Karpas-422 (cell line): Measurements from ENCODE around the gene UST. TPM values are rescaled to one million over a fixed set of nuclear protein-coding genes. Genes with fewer than 3 reads are reported as not detected.
"Not testable (repeated sequence)": the region's sequence is repeated elsewhere in the genome, so short reads cannot be mapped to it uniquely, and the experiment has no call there.

Experiments
- DNase-seq: peaks from one replicate; pipeline ENCODE4 v3.0.0-alpha.2; 2015
- H2AFZ ChIP-seq: fragments of 200-600 bp; sonication (generic); 2 replicates; pipeline ENCODE4 v1.6.1; 2014; ENCODE audit warnings: antibody characterized with exemption, low read length, mixed read lengths
- H3K27ac ChIP-seq: fragments of 200-600 bp; sonication (generic); 2 replicates; pipeline ENCODE4 v1.5.1; 2014; ENCODE audit warnings: mild to moderate bottlenecking, low read length, moderate library complexity
- H3K27me3 ChIP-seq: fragments of 200-600 bp; sonication (generic); 2 replicates; pipeline ENCODE4 v1.6.1; 2014; ENCODE audit warnings: low read length, mixed read lengths
- H3K36me3 ChIP-seq: fragments of 200-600 bp; sonication (generic); 2 replicates; pipeline ENCODE4 v1.6.1; 2014; ENCODE audit warnings: low read length, mixed read lengths; ENCODE audit not compliant: insufficient read depth
- H3K4me1 ChIP-seq: fragments of 200-600 bp; sonication (generic); 2 replicates; pipeline ENCODE4 v1.6.1; 2014; ENCODE audit warnings: mild to moderate bottlenecking, low read length, mixed read lengths
- H3K4me2 ChIP-seq: fragments of 200-600 bp; sonication (generic); 2 replicates; pipeline ENCODE4 v1.6.1; 2014; ENCODE audit warnings: low read length, low read depth, mild to moderate bottlenecking; ENCODE audit not compliant: poor library complexity, severe bottlenecking
- H3K4me3 ChIP-seq: fragments of 200-600 bp; sonication (generic); 2 replicates; pipeline ENCODE4 v1.5.1; 2014; ENCODE audit warnings: mild to moderate bottlenecking, antibody characterized with exemption, low read length, mixed read lengths
- H3K79me2 ChIP-seq: fragments of 200-600 bp; sonication (generic); 2 replicates; pipeline ENCODE4 v1.6.1; 2014; ENCODE audit warnings: mild to moderate bottlenecking, low read length, mixed read lengths
- H3K9ac ChIP-seq: fragments of 200-600 bp; sonication (generic); 2 replicates; pipeline ENCODE4 v1.6.0; 2014; ENCODE audit warnings: low read length
- H3K9me2 ChIP-seq: fragments of 200-600 bp; sonication (generic), shearing (Covaris generic); replicated peaks from 2 replicates; pipeline ENCODE4 v1.6.0; 2014; ENCODE audit warnings: mild to moderate bottlenecking, low read length, moderate library complexity; ENCODE audit not compliant: insufficient read depth
- H3K9me3 ChIP-seq: fragments of 300-700, 200-600 bp; sonication (generic); 2 replicates; pipeline ENCODE4 v1.6.1; 2014; ENCODE audit warnings: low read length, mixed read lengths
- H4K20me1 ChIP-seq: fragments of 200-600 bp; sonication (generic); 2 replicates; pipeline ENCODE4 v1.6.1; 2014; ENCODE audit warnings: mild to moderate bottlenecking, antibody characterized with exemption, low read length, low read depth; ENCODE audit not compliant: insufficient read depth
- total RNA-seq: library from RNA; depleted of rRNA; stranded (reverse); fragments of >200 nt; shearing (Covaris generic); gene quantifications from 2 replicates; pipeline ENCODE4 v1.2.3, GENCODE V29; 2014; ENCODE audit warnings: low replicate concordance

The UST gene
- total RNA-seq, 1 experiment from 2014 or later, result 0.15 TPM

GRCh38 chr6:148854992-148855391, 108.2 kb downstream of the UST start:
- no peaks in the 10 kb centered on the region for H3K27me3 ChIP-seq
- no peaks in the 10 kb centered on the region for H4K20me1 ChIP-seq
- no peaks in the 10 kb centered on the region for H3K36me3 ChIP-seq
- H3K4me1 ChIP-seq, result no peaks in the 10 kb centered on the region
- no peak overlapping the region for H3K4me3 ChIP-seq
- no peaks in the 10 kb centered on the region for H3K9me2 ChIP-seq
- DNase-seq, result no peak
- no peak overlapping the region for H3K27ac ChIP-seq
- no peak overlapping the region for H2AFZ ChIP-seq
- H3K4me2 ChIP-seq, result no peak overlapping the region
- no peaks in the 10 kb centered on the region for H3K79me2 ChIP-seq
- no peak overlapping the region for H3K9ac ChIP-seq
- H3K9me3 ChIP-seq, result no peaks in the 10 kb centered on the region

- no peaks in the 10 kb centered on the region for H3K27me3 ChIP-seq
- H3K79me2 ChIP-seq, result no peaks in the 10 kb centered on the region
- H3K9me2 ChIP-seq, result no peaks in the 10 kb centered on the region
- H3K27ac ChIP-seq, result no peak overlapping the region
- no peak overlapping the region for H3K4me3 ChIP-seq
- no peaks in the 10 kb centered on the region for H3K9me3 ChIP-seq
- H3K9ac ChIP-seq, result no peak overlapping the region
- no peaks in the 10 kb centered on the region for H3K4me1 ChIP-seq
- H4K20me1 ChIP-seq, result no peaks in the 10 kb centered on the region
- H2AFZ ChIP-seq, result no peak overlapping the region
- no peak for DNase-seq
- H3K36me3 ChIP-seq, result no peaks in the 10 kb centered on the region
- H3K4me2 ChIP-seq, result no peak overlapping the region
Observed at GRCh38 chr6:148855744-148856143, 108.9 kb downstream of the UST start.

- Histone ChIP-seq H2AFZ (no peak overlapping the region), H3K27me3 (no peaks in the 10 kb centered on the region), H3K9ac (no peak overlapping the region), H3K9me3 (no peaks in the 10 kb centered on the region), H3K4me2 (no peak overlapping the region), H3K4me3 (no peak overlapping the region), H3K27ac (no peak overlapping the region), H4K20me1 (no peaks in the 10 kb centered on the region), H3K36me3 (no peaks in the 10 kb centered on the region), H3K4me1 (no peaks in the 10 kb centered on the region), H3K9me2 (no peaks in the 10 kb centered on the region), H3K79me2 (no peaks in the 10 kb centered on the region)
- no peak for DNase-seq
Observed at GRCh38 chr6:148857798-148858390, 111.1 kb downstream of the UST start.

- H3K4me2 ChIP-seq, DNase-seq, H2AFZ ChIP-seq: not testable (repeated sequence)
Observed at GRCh38 chr6:148864132-148864531, 117.3 kb downstream of the UST start.

GRCh38 chr6:148864941-148865340, 118.1 kb downstream of the UST start:
- H3K36me3 ChIP-seq, result no peaks in the 10 kb centered on the region
- H3K9me2 ChIP-seq, result no peaks in the 10 kb centered on the region
- no peaks in the 10 kb centered on the region for H3K27me3 ChIP-seq
- DNase-seq, result no peak
- no peaks in the 10 kb centered on the region for H4K20me1 ChIP-seq
- H2AFZ ChIP-seq, result no peak overlapping the region
- H3K79me2 ChIP-seq, result no peaks in the 10 kb centered on the region
- no peak overlapping the region for H3K4me2 ChIP-seq
- H3K4me1 ChIP-seq, result no peaks in the 10 kb centered on the region
- no peak overlapping the region for H3K9ac ChIP-seq
- no peaks in the 10 kb centered on the region for H3K9me3 ChIP-seq
- no peak overlapping the region for H3K4me3 ChIP-seq
- H3K27ac ChIP-seq, result no peak overlapping the region

More at GRCh38 chr6:148864132-148864531, 117.3 kb downstream of the UST start:
- H3K36me3 ChIP-seq, H3K27ac ChIP-seq, H3K9me2 ChIP-seq, H3K9me3 ChIP-seq, H3K4me1 ChIP-seq, H3K4me3 ChIP-seq, H3K79me2 ChIP-seq, H4K20me1 ChIP-seq, H3K9ac ChIP-seq, H3K27me3 ChIP-seq: not testable (repeated sequence)

- no peak overlapping the region for H3K4me3 ChIP-seq
- H4K20me1 ChIP-seq, result no peaks in the 10 kb centered on the region
- no peak for DNase-seq
- H3K4me1 ChIP-seq, result no peaks in the 10 kb centered on the region
- H3K79me2 ChIP-seq, result no peaks in the 10 kb centered on the region
- H3K4me2 ChIP-seq, result no peak overlapping the region
- H3K9me2 ChIP-seq, result no peaks in the 10 kb centered on the region
- no peak overlapping the region for H3K27ac ChIP-seq
- no peaks in the 10 kb centered on the region for H3K9me3 ChIP-seq
- no peak overlapping the region for H3K9ac ChIP-seq
- no peaks in the 10 kb centered on the region for H3K27me3 ChIP-seq
- H2AFZ ChIP-seq, result no peak overlapping the region
- no peaks in the 10 kb centered on the region for H3K36me3 ChIP-seq
Observed at GRCh38 chr6:148866657-148867268, 119.9 kb downstream of the UST start.

- no peaks in the 10 kb centered on the region for H3K79me2 ChIP-seq
Observed at GRCh38 chr6:148867862-148868261, 121.0 kb downstream of the UST start.

GRCh38 chr6:148868314-148868713, 121.5 kb downstream of the UST start:
- H3K79me2 ChIP-seq, result no peaks in the 10 kb centered on the region
- H3K36me3 ChIP-seq, result no peaks in the 10 kb centered on the region
- H4K20me1 ChIP-seq, result no peaks in the 10 kb centered on the region
- H3K9ac ChIP-seq, result no peak overlapping the region
- no peak overlapping the region for H3K27ac ChIP-seq
- H3K9me2 ChIP-seq, result no peaks in the 10 kb centered on the region
- no peak overlapping the region for H3K4me2 ChIP-seq
- H2AFZ ChIP-seq, result no peak overlapping the region
- DNase-seq, result no peak
- H3K4me1 ChIP-seq, result no peaks in the 10 kb centered on the region
- no peaks in the 10 kb centered on the region for H3K9me3 ChIP-seq
- no peak overlapping the region for H3K4me3 ChIP-seq
- H3K27me3 ChIP-seq, result no peaks in the 10 kb centered on the region

More at GRCh38 chr6:148867862-148868261, 121.0 kb downstream of the UST start:
- no peak overlapping the region for H3K4me2 ChIP-seq
- no peak overlapping the region for H3K4me3 ChIP-seq
- DNase-seq, result no peak
- H3K9ac ChIP-seq, result no peak overlapping the region
- H3K27ac ChIP-seq, result no peak overlapping the region
- H3K4me1 ChIP-seq, result no peaks in the 10 kb centered on the region
- no peaks in the 10 kb centered on the region for H3K36me3 ChIP-seq
- H4K20me1 ChIP-seq, result no peaks in the 10 kb centered on the region
- no peaks in the 10 kb centered on the region for H3K9me3 ChIP-seq
- H2AFZ ChIP-seq, result no peak overlapping the region
- no peaks in the 10 kb centered on the region for H3K9me2 ChIP-seq
- H3K27me3 ChIP-seq, result no peaks in the 10 kb centered on the region
